MG63 (cell line): ENCODE measurements around the gene RAP2B. TPM values are rescaled to one million over a fixed set of nuclear protein-coding genes. Genes with fewer than 3 reads are reported as not detected.
"Not testable (repeated sequence)": the region's sequence is repeated elsewhere in the genome, so short reads cannot be mapped to it uniquely, and the experiment has no call there.

Source experiments
- DNase-seq: peaks from one replicate; pipeline ENCODE4 v3.0.0-alpha.2; 2020
- H3K27me3 ChIP-seq: fragments of 250-450 bp; sonication (Bioruptor Pico); 2 replicates; pipeline ENCODE4 v1.5.1; 2020; ENCODE audit warnings: mild to moderate bottlenecking, moderate library complexity
- H3K36me3 ChIP-seq: fragments of 250-450 bp; sonication (Bioruptor Pico); 2 replicates; pipeline ENCODE4 v1.5.1; 2020; ENCODE audit warnings: mild to moderate bottlenecking, moderate library complexity
- H3K4me3 ChIP-seq: fragments of 250-450 bp; sonication (Bioruptor Pico); 2 replicates; pipeline ENCODE4 v1.5.1; 2020; ENCODE audit warnings: mild to moderate bottlenecking, moderate library complexity
- H3K9me3 ChIP-seq: fragments of 250-450 bp; sonication (Bioruptor Pico); 2 replicates; pipeline ENCODE4 v1.5.1; 2020; ENCODE audit warnings: mild to moderate bottlenecking, moderate library complexity
- total RNA-seq: library from RNA; depleted of rRNA; stranded (reverse); fragments of >200 nt; shearing (Covaris generic); gene quantifications from 2 replicates; pipeline ENCODE4 v1.2.3, GENCODE V29; 2014; ENCODE audit warnings: low replicate concordance

Gene RAP2B
- total RNA-seq, 1 experiment from 2014 or later, result 11.4 TPM

GRCh38 chr3:153172796-153173757, 11.1 kb downstream of the RAP2B start:
- H3K9me3 ChIP-seq, result peaks cover 2% of the 10 kb centered on the region; the same call in 1 of the 2 replicates
- H3K27me3 ChIP-seq, result no peaks in the 10 kb centered on the region
- no peak overlapping the region for H3K4me3 ChIP-seq
- peaks cover 4% of the 10 kb centered on the region; the same call in 1 of the 2 replicates for H3K36me3 ChIP-seq
- no peak for DNase-seq

GRCh38 chr3:153173758-153174516, 11.9 kb downstream of the RAP2B start:
- Histone ChIP-seq H3K9me3 (peaks cover 2% of the 10 kb centered on the region; the same call in 1 of the 2 replicates), H3K27me3 (no peaks in the 10 kb centered on the region), H3K4me3 (no peak overlapping the region), H3K36me3 (no peaks in the 10 kb centered on the region)
- no peak for DNase-seq

DNA sequence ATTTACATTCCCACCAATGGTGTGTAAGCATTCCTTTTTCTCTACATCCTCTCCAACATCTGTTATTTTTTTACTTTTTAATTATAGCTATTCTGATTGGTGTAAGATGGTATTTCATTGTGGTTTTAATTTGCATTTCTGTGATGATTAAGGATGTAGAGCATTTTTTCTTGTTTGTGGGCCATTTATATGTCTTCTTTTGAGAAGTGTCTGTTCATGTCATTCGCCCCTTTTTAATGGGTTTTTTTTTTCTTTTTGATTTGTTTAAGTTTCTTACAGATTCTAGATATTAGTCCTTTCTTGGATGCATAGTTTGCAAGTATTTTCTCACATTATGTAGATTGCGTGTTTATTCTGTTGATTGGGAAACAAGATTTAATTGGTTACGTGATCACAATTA, 14.2 kb downstream of the RAP2B start:
- Histone ChIP-seq H3K4me3 (no peak overlapping the region), H3K27me3 (no peaks in the 10 kb centered on the region), H3K9me3 (peaks cover 2% of the 10 kb centered on the region; the same call in 1 of the 2 replicates), H3K36me3 (no peaks in the 10 kb centered on the region)
- DNase-seq, result no peak

GRCh38 chr3:153180860-153181372, 18.9 kb downstream of the RAP2B start:
- no peak overlapping the region for H3K4me3 ChIP-seq
- no peaks in the 10 kb centered on the region for H3K36me3 ChIP-seq
- no peak for DNase-seq
- no peaks in the 10 kb centered on the region for H3K27me3 ChIP-seq
- peaks cover 2% of the 10 kb centered on the region; the same call in 1 of the 2 replicates for H3K9me3 ChIP-seq

DNA sequence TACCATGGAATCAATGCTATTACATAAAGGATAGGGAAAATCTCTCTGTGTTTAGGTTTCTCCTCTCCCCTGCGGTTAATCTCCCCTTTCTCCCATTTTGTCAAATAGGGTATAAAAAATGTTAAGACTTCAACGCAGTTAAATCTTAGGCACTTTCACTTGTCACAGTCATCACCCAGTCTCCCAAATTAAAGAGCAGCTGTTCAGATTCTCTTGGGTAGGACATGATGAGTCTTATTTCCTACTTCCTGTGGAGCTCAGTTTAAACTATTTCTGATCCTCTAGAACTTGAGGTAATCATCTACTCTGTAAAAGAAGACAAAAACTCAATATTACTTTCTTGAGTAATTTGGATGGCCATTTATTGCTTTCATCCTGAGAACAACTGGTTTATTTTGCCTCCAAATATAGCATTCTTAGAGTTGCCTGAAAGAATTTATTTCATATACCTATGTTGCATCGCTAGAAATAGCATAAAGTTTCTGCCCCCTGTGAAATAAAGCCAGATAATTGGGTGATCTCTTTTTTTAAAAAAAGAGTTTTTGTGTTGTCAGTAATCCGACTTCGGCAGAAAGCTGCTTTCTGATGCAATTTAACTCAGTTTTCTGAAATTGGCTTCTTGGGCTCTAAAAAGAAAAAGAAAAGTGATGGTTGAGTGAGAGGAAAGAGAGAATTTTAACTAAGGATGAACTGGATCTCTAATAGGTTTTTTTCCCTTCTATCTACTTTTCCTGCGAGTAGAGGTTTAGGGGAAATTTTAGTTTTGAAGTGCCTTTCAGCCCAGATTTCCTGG, 20.7 kb downstream of the RAP2B start:
- no peaks in the 10 kb centered on the region for H3K36me3 ChIP-seq
- DNase-seq, result no peak
- H3K4me3 ChIP-seq, result no peak overlapping the region

DNA sequence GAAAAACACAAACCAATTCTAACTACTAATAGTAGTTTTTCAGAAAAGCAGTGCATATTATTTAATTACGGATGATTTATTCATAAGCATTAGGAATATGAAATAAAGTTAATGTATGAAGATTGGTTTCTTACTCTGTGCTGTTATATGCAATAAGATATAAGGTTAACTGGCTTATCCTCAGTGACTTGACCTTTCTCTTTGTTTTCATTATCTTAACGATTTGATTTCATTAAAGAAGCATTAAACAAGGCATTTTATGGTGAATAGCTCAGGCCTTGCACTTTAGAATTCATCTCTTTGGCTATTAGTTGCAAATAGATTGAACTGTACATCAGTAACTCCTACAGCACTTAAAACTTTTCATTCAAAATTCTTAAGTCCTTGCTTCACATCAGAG, 28.9 kb downstream of the RAP2B start:
- Histone ChIP-seq H3K36me3 (no peaks in the 10 kb centered on the region), H3K9me3 (no peaks in the 10 kb centered on the region), H3K4me3 (no peak overlapping the region), H3K27me3 (no peaks in the 10 kb centered on the region)
- no peak for DNase-seq

More for the DNA sequence above, 20.7 kb downstream of the RAP2B start:
- no peaks in the 10 kb centered on the region for H3K27me3 ChIP-seq
- no peaks in the 10 kb centered on the region for H3K9me3 ChIP-seq

DNA sequence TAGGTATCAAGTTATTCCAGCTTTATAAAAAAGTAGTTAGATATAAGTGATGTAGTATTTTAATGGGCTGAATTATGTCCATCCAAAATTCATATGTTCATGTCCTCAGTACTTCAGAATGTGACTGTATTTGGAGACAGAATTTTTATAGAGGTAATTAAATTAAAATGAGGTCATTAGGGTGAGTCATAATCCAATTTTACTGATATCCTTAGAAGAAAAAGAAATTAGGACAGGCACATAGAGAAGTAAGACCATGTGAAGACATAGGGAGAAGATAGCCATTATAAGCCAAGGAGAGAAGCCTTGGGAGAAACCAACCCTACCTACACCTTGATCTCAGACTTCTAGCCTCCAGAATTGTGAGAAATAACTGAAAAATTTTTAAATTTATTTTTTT, 30.3 kb downstream of the RAP2B start:
- H3K9me3 ChIP-seq, result no peaks in the 10 kb centered on the region
- H3K4me3 ChIP-seq, result no peak overlapping the region
- no peaks in the 10 kb centered on the region for H3K27me3 ChIP-seq
- no peak for DNase-seq
- H3K36me3 ChIP-seq, result no peaks in the 10 kb centered on the region

DNA sequence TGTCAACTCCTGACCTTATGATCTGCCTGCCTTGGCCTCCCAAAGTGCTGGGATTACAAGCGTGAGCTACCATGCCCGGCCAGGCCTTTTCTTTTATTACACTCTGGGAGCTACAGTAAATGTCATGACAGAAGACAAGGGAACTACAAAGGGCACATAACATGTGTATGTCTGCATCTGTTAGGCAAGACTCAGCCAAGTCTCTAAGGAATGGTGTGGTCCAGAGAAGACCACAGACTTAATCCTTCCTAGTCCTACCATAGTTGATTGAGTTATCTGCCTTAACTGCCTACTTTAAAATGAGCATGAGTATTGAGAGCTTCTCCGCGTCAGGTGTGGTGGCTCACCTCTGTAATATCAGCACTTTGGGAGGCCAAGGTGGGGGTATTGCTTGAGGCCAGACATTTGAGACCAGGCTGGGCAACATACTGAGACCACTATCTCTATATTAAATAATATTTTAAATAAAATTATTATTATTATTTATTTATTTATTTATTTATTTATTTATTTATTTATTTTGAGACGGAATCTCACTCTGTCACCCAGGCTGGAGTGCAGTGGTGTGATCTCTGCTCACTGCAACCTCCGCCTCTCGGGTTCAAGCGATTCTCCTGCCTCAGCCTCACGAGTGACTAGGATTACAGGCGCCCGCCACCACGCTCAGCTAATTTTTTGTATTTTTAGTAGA, 31.9 kb downstream of the RAP2B start:
- H3K27me3 ChIP-seq, DNase-seq, H3K36me3 ChIP-seq, H3K4me3 ChIP-seq, H3K9me3 ChIP-seq: not testable (repeated sequence)

DNA sequence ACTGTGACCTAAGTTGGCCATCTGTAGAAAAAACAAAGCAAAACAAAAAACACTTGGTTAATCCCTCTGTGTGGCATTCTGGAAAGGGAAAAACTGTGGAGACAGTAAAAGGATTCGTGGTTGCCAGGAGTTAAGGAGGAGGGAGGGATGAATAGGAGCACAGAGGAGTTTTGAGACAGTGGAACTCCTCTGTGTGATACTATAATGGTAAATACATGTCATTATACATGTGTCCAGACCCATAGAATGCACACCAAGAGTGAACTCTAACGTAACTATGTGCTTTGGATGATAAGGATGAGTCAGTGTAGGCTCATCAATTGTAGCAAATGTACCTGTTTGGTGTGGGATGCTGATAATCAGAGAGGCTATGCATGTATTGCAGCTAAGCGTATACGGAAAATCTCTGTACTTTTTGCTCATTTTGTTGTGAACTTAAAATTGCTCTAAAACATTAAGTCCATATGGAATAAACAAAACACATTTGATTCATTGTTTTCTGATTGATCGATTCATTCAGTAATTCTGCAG, 33.4 kb downstream of the RAP2B start:
- DNase-seq, result no peak
- Histone ChIP-seq H3K27me3 (no peaks in the 10 kb centered on the region), H3K36me3 (no peaks in the 10 kb centered on the region), H3K4me3 (no peak overlapping the region), H3K9me3 (no peaks in the 10 kb centered on the region)

DNA sequence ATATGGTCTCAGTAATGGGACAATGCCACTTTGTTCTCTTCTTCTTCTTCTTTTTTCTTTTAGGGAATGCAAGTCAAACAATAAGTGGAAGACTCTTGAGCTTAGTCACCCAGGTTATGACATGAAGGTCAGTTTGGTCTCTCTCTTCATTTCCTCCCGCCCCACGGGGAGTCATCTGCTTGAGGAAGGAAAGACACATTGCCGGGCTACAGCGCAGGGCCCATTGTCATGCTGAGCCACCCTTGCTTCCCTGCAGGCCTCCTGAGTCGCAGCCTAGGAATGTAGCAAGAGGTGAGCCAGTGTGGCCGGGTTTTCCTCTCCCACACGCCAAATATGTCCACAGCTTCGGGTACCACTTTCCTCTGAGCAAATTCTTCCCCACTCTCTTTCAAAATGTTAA, 47.6 kb downstream of the RAP2B start:
- no peak overlapping the region for H3K4me3 ChIP-seq
- no peaks in the 10 kb centered on the region for H3K27me3 ChIP-seq
- no peaks in the 10 kb centered on the region for H3K9me3 ChIP-seq
- no peaks in the 10 kb centered on the region for H3K36me3 ChIP-seq
- DNase-seq, result peak; percentile 82

GRCh38 chr3:153210146-153210545, 48.1 kb downstream of the RAP2B start:
- Histone ChIP-seq H3K27me3 (no peaks in the 10 kb centered on the region), H3K36me3 (no peaks in the 10 kb centered on the region), H3K9me3 (no peaks in the 10 kb centered on the region), H3K4me3 (no peak overlapping the region)
- no peak for DNase-seq

GRCh38 chr3:153210660-153211059, 48.6 kb downstream of the RAP2B start:
- Histone ChIP-seq H3K4me3 (no peak overlapping the region), H3K36me3 (no peaks in the 10 kb centered on the region), H3K9me3 (no peaks in the 10 kb centered on the region), H3K27me3 (no peaks in the 10 kb centered on the region)
- no peak for DNase-seq

DNA sequence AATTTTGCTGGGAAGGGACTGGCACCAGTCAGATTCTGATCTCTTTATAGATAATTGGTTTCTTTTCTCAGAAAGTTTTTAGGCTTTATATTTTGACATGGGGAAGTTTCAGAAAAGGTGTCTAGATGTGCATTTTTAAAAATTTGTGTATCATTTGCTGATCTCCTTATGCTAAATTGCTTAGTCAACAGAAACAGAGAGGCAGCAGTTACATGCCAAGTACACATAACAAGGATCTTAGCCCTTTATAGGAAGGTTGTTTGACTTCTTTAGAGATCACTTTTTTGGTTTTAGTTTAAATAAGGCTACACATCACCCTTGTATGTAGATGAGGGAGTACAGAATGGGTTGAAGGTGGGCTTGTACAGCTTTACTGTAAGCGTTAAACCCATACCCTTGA, 53.5 kb downstream of the RAP2B start:
- H3K9me3 ChIP-seq, result no peaks in the 10 kb centered on the region
- H3K4me3 ChIP-seq, result no peak overlapping the region
- no peaks in the 10 kb centered on the region for H3K27me3 ChIP-seq
- no peak for DNase-seq
- no peaks in the 10 kb centered on the region for H3K36me3 ChIP-seq

DNA sequence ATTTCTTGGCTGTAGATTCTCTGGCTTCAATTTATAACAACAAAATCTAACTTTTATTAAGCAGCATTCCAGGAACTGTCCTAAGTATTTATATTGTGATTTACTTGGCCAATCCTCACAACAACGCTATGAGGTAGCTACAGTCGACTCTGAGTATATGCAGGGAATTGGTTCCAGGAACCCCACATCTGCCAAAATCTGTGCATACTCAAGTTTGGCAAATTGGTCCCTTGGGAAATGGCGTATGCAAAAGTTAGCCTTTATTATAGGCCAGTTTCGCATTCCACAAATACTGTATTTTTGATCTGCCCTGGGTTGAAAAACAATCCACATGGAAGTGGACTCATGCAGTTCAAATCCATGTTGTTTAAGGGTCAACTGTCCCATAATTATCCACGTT, 53.9 kb downstream of the RAP2B start:
- Histone ChIP-seq H3K9me3 (no peaks in the 10 kb centered on the region), H3K36me3 (no peaks in the 10 kb centered on the region), H3K27me3 (no peaks in the 10 kb centered on the region), H3K4me3 (no peak overlapping the region)
- DNase-seq, result peak; percentile 32

GRCh38 chr3:153216928-153217327, 54.9 kb downstream of the RAP2B start:
- Histone ChIP-seq H3K9me3 (no peaks in the 10 kb centered on the region), H3K4me3 (no peak overlapping the region), H3K27me3 (no peaks in the 10 kb centered on the region), H3K36me3 (no peaks in the 10 kb centered on the region)
- DNase-seq, result no peak

DNA sequence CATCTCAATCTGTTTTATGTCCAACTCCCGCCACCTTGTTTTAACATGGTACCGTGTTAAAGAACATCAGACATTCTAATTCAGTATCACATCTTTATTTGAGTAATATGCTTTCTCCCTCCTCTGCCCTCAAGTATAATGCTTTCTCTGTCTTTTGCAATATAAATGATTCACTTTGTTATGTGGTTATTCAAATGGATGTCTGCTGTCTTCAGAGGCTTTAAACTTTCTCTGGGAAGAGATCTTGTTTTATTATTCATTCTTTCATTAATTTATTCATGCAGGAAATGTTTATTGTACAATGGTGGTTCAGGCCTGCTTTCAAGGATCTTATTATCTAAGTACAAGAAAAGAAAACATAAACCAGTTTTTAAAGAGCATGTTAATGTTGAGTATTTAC, 57.1 kb downstream of the RAP2B start:
- Histone ChIP-seq H3K36me3 (no peaks in the 10 kb centered on the region), H3K4me3 (no peak overlapping the region), H3K9me3 (no peaks in the 10 kb centered on the region), H3K27me3 (no peaks in the 10 kb centered on the region)
- DNase-seq, result no peak
